NT2/D1 (cell line): ENCODE results near the gene ABLIM2.

Source experiments
- DNase-seq: peaks from one replicate; pipeline ENCODE4 v3.0.0-alpha.2; 2011; ENCODE audit warnings: low read depth, low spot score
- H3K27me3 ChIP-seq: 2 replicates; pipeline ENCODE4 v1.6.0; 2011; ENCODE audit warnings: mild to moderate bottlenecking; ENCODE audit not compliant: insufficient read length, insufficient read depth
- H3K36me3 ChIP-seq: 2 replicates; pipeline ENCODE4 v1.6.1; 2011; ENCODE audit warnings: mild to moderate bottlenecking, low read length, mixed read lengths; ENCODE audit not compliant: insufficient read depth, insufficient read length
- H3K4me1 ChIP-seq: 2 replicates; pipeline ENCODE4 v1.5.1; 2011; ENCODE audit not compliant: insufficient read depth, insufficient read length
- H3K4me3 ChIP-seq: 2 replicates; pipeline ENCODE4 v1.5.1; 2011; ENCODE audit warnings: low read depth; ENCODE audit not compliant: insufficient read length
- H3K9ac ChIP-seq: 2 replicates; pipeline ENCODE4 v1.6.0; 2011; ENCODE audit warnings: low read depth; ENCODE audit not compliant: insufficient read length
- H3K9me3 ChIP-seq: 2 replicates; pipeline ENCODE4 v1.5.1; 2011; ENCODE audit warnings: mild to moderate bottlenecking, low read length; ENCODE audit not compliant: insufficient read depth
- SUZ12 ChIP-seq: IDR thresholded peaks from 2 replicates; pipeline ENCODE4 v1.6.1; 2011; ENCODE audit not compliant: insufficient read length, insufficient read depth; ENCODE audit errors: extremely low read depth
- YY1 ChIP-seq: IDR thresholded peaks from 2 replicates; pipeline ENCODE4 v1.6.1; 2011; ENCODE audit not compliant: insufficient read length, insufficient read depth
- ZNF274 ChIP-seq: IDR thresholded peaks from 2 replicates; pipeline ENCODE4 v1.6.1; 2011; ENCODE audit warnings: mild to moderate bottlenecking, low read depth, low read length

The ABLIM2 gene

GRCh38 chr4:8026453-8026852 is 132.2 kb downstream of the ABLIM2 start:
- no peak for TF ChIP-seq SUZ12
- TF ChIP-seq ZNF274, result no peak
- no peak for TF ChIP-seq YY1
- H3K9me3 ChIP-seq, result no peaks in the 10 kb centered on the region
- H3K4me3 ChIP-seq, result no peak overlapping the region
- DNase-seq, result no peak
- H3K36me3 ChIP-seq, result no peaks in the 10 kb centered on the region
- no peak overlapping the region for H3K9ac ChIP-seq
- H3K27me3 ChIP-seq, result peaks cover 4% of the 10 kb centered on the region
- peaks cover 18% of the 10 kb centered on the region for H3K4me1 ChIP-seq

- H3K9me3 ChIP-seq, result no peaks in the 10 kb centered on the region
- peaks cover 4% of the 10 kb centered on the region for H3K27me3 ChIP-seq
- no peak for DNase-seq
- H3K4me1 ChIP-seq, result peaks cover 18% of the 10 kb centered on the region
- no peak overlapping the region for H3K9ac ChIP-seq
- no peak overlapping the region for H3K4me3 ChIP-seq
- no peaks in the 10 kb centered on the region for H3K36me3 ChIP-seq
- no peak for TF ChIP-seq SUZ12
- TF ChIP-seq YY1, result no peak
- no peak for TF ChIP-seq ZNF274
These were observed 132.9 kb downstream of the ABLIM2 start for GRCh38 chr4:8025668-8026067.

GRCh38 chr4:8024073-8024786 is 134.4 kb downstream of the ABLIM2 start:
- Histone ChIP-seq H3K9ac (no peak overlapping the region), H3K36me3 (no peaks in the 10 kb centered on the region), H3K9me3 (no peaks in the 10 kb centered on the region), H3K4me1 (peaks cover 12% of the 10 kb centered on the region), H3K27me3 (peaks cover 4% of the 10 kb centered on the region), H3K4me3 (no peak overlapping the region)
- no peak for DNase-seq
- no peak for TF ChIP-seq ZNF274
- no peak for TF ChIP-seq YY1
- no peak for TF ChIP-seq SUZ12

- H3K9ac ChIP-seq, result no peak overlapping the region
- H3K4me3 ChIP-seq, result no peak overlapping the region
- H3K9me3 ChIP-seq, result no peaks in the 10 kb centered on the region
- no peaks in the 10 kb centered on the region for H3K36me3 ChIP-seq
- H3K27me3 ChIP-seq, result peaks cover 4% of the 10 kb centered on the region
- DNase-seq, result no peak
- H3K4me1 ChIP-seq, result peaks cover 10% of the 10 kb centered on the region
- TF ChIP-seq YY1 (no peak), SUZ12 (no peak), ZNF274 (no peak)
These were observed 134.9 kb downstream of the ABLIM2 start for GRCh38 chr4:8023696-8024033.

GRCh38 chr4:8022767-8023695 is 135.6 kb downstream of the ABLIM2 start:
- Histone ChIP-seq H3K4me1 (peaks cover 10% of the 10 kb centered on the region), H3K27me3 (peaks cover 4% of the 10 kb centered on the region), H3K9ac (no peak overlapping the region), H3K9me3 (no peaks in the 10 kb centered on the region), H3K36me3 (no peaks in the 10 kb centered on the region), H3K4me3 (no peak overlapping the region)
- no peak for DNase-seq
- TF ChIP-seq YY1 (no peak), ZNF274 (no peak), SUZ12 (no peak)

GRCh38 chr4:8021796-8022195 is 136.8 kb downstream of the ABLIM2 start:
- Histone ChIP-seq H3K36me3 (no peaks in the 10 kb centered on the region), H3K4me1 (peaks cover 10% of the 10 kb centered on the region), H3K9ac (no peak overlapping the region), H3K9me3 (no peaks in the 10 kb centered on the region), H3K4me3 (no peak overlapping the region), H3K27me3 (peaks cover 4% of the 10 kb centered on the region)
- TF ChIP-seq YY1 (no peak), ZNF274 (no peak), SUZ12 (no peak)
- DNase-seq, result no peak
